ENCODE data around the gene DTNBP1. TPM values are rescaled to one million over a fixed set of nuclear protein-coding genes. Genes with fewer than 3 reads are reported as not detected.
A peak's percentile ranks its signal among the peaks of the same experiment; 100 is the strongest.

Gene DTNBP1
- total RNA-seq, 6 donors from 2014 or later, result 16.2 to 33.5 (median 21.3) TPM

- Histone ChIP-seq H3K27me3 (no peaks in the 10 kb centered on the region), H3K4me3 (no peak overlapping the region), H3K27ac (peak overlapping the region in 1 of 4 donors; percentile 30), H3K4me1 (peaks cover 22 to 46% (median 37%) of the 10 kb centered on the region in 4 donors), H3K36me3 (peaks cover 0 to 3% (median 0%) of the 10 kb centered on the region in 4 donors), H3K9me3 (no peaks in the 10 kb centered on the region)
- 73 to 74% methylated on average over 4 of the region's 4 CpGs for WGBS, 2 donors
- no peak for ATAC-seq (ENCODE audit: low FRiP score in 2 of 2)
- TF ChIP-seq EP300 (IDR thresholded peaks at IDR 0.05) (no peak), POLR2A (IDR thresholded peaks at IDR 0.05) (no peak), POLR2AphosphoS5 (IDR thresholded peaks at IDR 0.05) (no peak)
- TF ChIP-seq, protein P1, sequence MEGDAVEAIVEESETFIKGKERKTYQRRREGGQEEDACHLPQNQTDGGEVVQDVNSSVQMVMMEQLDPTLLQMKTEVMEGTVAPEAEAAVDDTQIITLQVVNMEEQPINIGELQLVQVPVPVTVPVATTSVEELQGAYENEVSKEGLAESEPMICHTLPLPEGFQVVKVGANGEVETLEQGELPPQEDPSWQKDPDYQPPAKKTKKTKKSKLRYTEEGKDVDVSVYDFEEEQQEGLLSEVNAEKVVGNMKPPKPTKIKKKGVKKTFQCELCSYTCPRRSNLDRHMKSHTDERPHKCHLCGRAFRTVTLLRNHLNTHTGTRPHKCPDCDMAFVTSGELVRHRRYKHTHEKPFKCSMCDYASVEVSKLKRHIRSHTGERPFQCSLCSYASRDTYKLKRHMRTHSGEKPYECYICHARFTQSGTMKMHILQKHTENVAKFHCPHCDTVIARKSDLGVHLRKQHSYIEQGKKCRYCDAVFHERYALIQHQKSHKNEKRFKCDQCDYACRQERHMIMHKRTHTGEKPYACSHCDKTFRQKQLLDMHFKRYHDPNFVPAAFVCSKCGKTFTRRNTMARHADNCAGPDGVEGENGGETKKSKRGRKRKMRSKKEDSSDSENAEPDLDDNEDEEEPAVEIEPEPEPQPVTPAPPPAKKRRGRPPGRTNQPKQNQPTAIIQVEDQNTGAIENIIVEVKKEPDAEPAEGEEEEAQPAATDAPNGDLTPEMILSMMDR (IDR thresholded peaks at IDR 0.05), result no peak
- DNase-seq, result no peak
These were observed 187.0 kb downstream of the DTNBP1 start for GRCh38 chr6:15475872-15476271.

DNA sequence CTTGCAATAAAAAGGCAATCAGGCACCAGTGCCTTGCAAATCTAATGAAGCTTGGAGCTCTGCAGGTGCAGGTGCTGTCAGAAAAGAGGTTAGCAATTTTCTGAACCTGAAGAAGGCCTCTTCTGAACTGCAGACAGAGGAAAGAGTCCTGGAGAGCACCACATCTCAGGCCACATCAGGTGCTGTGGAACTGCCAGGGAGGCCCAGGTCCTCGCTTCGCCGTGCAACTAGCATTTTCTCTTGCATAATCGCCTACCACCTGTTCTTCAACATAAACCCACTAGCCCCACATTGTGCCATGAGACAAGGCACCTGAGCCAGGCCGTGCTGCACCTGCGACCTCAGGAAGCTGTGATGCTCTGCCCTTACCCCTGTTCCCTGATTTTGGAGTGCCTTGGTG lies 187.6 kb downstream of the DTNBP1 start:
- TF ChIP-seq POLR2AphosphoS5 (IDR thresholded peaks at IDR 0.05), result no peak
- TF ChIP-seq, protein P1 (IDR thresholded peaks at IDR 0.05), result no peak
- TF ChIP-seq POLR2A (IDR thresholded peaks at IDR 0.05), result no peak
- no peak for TF ChIP-seq EP300 (IDR thresholded peaks at IDR 0.05)
- H3K36me3 ChIP-seq, result peaks cover 0 to 3% (median under 1%) of the 10 kb centered on the region in 4 donors
- no peak for DNase-seq
- H3K27me3 ChIP-seq, result no peaks in the 10 kb centered on the region
- H3K4me3 ChIP-seq, result no peak overlapping the region
- no peak overlapping the region for H3K27ac ChIP-seq
- 80 to 90% methylated on average over 6 of the region's 6 CpGs for WGBS, 2 donors
- peaks cover 16 to 44% (median 32%) of the 10 kb centered on the region in 4 donors for H3K4me1 ChIP-seq
- H3K9me3 ChIP-seq, result no peaks in the 10 kb centered on the region
- ATAC-seq (ENCODE audit: low FRiP score in 2 of 2), result no peak

- Histone ChIP-seq H3K36me3 (peaks cover 0 to 11% (median 1%) of the 10 kb centered on the region in 4 donors), H3K27me3 (no peaks in the 10 kb centered on the region), H3K4me1 (peaks cover 8 to 36% (median 24%) of the 10 kb centered on the region in 4 donors), H3K9me3 (no peaks in the 10 kb centered on the region), H3K4me3 (no peak overlapping the region), H3K27ac (peak overlapping the region in 3 of 4 donors; percentile 7 to 70 (median 28))
- TF ChIP-seq, protein P1 (IDR thresholded peaks at IDR 0.05), result no peak
- no peak for TF ChIP-seq POLR2A (IDR thresholded peaks at IDR 0.05)
- no peak for TF ChIP-seq POLR2AphosphoS5 (IDR thresholded peaks at IDR 0.05)
- TF ChIP-seq EP300 (IDR thresholded peaks at IDR 0.05), result no peak
- no peak for ATAC-seq (ENCODE audit: low FRiP score in 2 of 2)
- no peak for DNase-seq
- 43 to 54% methylated on average over 2 of the region's 2 CpGs for WGBS, 2 donors
These were observed 188.6 kb downstream of the DTNBP1 start for GRCh38 chr6:15474196-15474595.

GRCh38 chr6:15473741-15474161 lies 189.1 kb downstream of the DTNBP1 start:
- Histone ChIP-seq H3K4me3 (no peak overlapping the region), H3K4me1 (peaks cover 8 to 36% (median 24%) of the 10 kb centered on the region in 4 donors), H3K36me3 (peaks cover 0 to 11% (median 3%) of the 10 kb centered on the region in 4 donors), H3K27ac (peak overlapping the region in 3 of 4 donors; percentile 7 to 70 (median 28)), H3K27me3 (no peaks in the 10 kb centered on the region), H3K9me3 (no peaks in the 10 kb centered on the region)
- TF ChIP-seq EP300 (IDR thresholded peaks at IDR 0.05) (no peak), POLR2AphosphoS5 (IDR thresholded peaks at IDR 0.05) (no peak), POLR2A (IDR thresholded peaks at IDR 0.05) (no peak)
- TF ChIP-seq, protein P1 (IDR thresholded peaks at IDR 0.05), result peak in 1 of 6 experiments; percentile 15
- WGBS, 2 donors, result 44 to 53% methylated on average over 6 of the region's 6 CpGs
- no peak for DNase-seq
- peak in 1 of 2 donors; percentile 49 for ATAC-seq (ENCODE audit: low FRiP score in 2 of 2)

- TF ChIP-seq, protein P1 (IDR thresholded peaks at IDR 0.05), result no peak
- TF ChIP-seq POLR2A (IDR thresholded peaks at IDR 0.05), result no peak
- no peak for TF ChIP-seq EP300 (IDR thresholded peaks at IDR 0.05)
- TF ChIP-seq POLR2AphosphoS5 (IDR thresholded peaks at IDR 0.05), result no peak
- no peak for DNase-seq
- 80 to 86% methylated on average over 7 of the region's 7 CpGs for WGBS, 2 donors
These were observed 189.7 kb downstream of the DTNBP1 start for GRCh38 chr6:15473174-15473573.

More at GRCh38 chr6:15473174-15473573, 189.7 kb downstream of the DTNBP1 start:
- no peaks in the 10 kb centered on the region for H3K27me3 ChIP-seq
- peaks cover 8 to 36% (median 24%) of the 10 kb centered on the region in 4 donors for H3K4me1 ChIP-seq
- H3K27ac ChIP-seq, result peak overlapping the region in 3 of 4 donors; percentile 7 to 70 (median 28)
- no peak for ATAC-seq (ENCODE audit: low FRiP score in 2 of 2)
- no peak overlapping the region for H3K4me3 ChIP-seq
- H3K9me3 ChIP-seq, result no peaks in the 10 kb centered on the region
- peaks cover 0 to 11% (median 5%) of the 10 kb centered on the region in 4 donors for H3K36me3 ChIP-seq
